K562 (cell line): ENCODE results near the gene BOLL.

Experiments
- CBX8 ChIP-seq: fragments of 200-600 bp; sonication (generic); IDR thresholded peaks from 2 replicates; pipeline ENCODE4 v1.6.1; 2012; ENCODE audit warnings: borderline replicate concordance, mixed run types, low read depth, mild to moderate bottlenecking, moderate library complexity, mixed read lengths, low read length, control low read depth, inconsistent platforms; ENCODE audit not compliant: poor library complexity, severe bottlenecking; ENCODE audit errors: extremely low read depth
- DDX20 ChIP-seq: fragments of 450-650 bp; IDR thresholded peaks from 2 replicates; pipeline ENCODE4 v1.6.1; 2016; ENCODE audit warnings: missing genetic modification characterization, low read depth, mild to moderate bottlenecking, missing compliant biosample characterization, moderate library complexity
- FOXM1 ChIP-seq, 2 experiments: fragments of 450-650 bp in 1 of 2; sonication (generic) in 1 of 2; formaldehyde crosslinking in 1 of 2; IDR thresholded peaks; 2 replicates each; pipeline versions ENCODE4 v1.6.1 to v1.9.0; 2017 to 2022; ENCODE audit warnings: low read depth in 2 of 2, mild to moderate bottlenecking in 2 of 2, missing genetic modification reagents in 1 of 2, moderate library complexity in 1 of 2
- ILF3 ChIP-seq: fragments of 450-650 bp; IDR thresholded peaks from 2 replicates; pipeline ENCODE4 v1.6.1; 2018; ENCODE audit warnings: antibody characterized with exemption, mild to moderate bottlenecking, moderate library complexity, borderline replicate concordance
- NBN ChIP-seq: fragments of 450-650 bp; IDR thresholded peaks from 2 replicates; pipeline ENCODE4 v1.6.1; 2016; ENCODE audit warnings: low read depth, mild to moderate bottlenecking
- NR2C2 ChIP-seq, 2 experiments: fragments of 200-800 bp in 1 of 2; sonication (Bioruptor generic) in 1 of 2; sonication (generic) in 1 of 2; formaldehyde crosslinking in 1 of 2; IDR thresholded peaks; 2 replicates each; pipeline versions ENCODE4 v1.6.1 to v1.8.0; 2016 to 2022; ENCODE audit warnings: mild to moderate bottlenecking in 1 of 2, missing compliant biosample characterization in 1 of 2, missing genetic modification characterization in 1 of 2, missing genetic modification reagents in 1 of 2
- PTBP1 ChIP-seq: fragments of 200-400 bp; formaldehyde crosslinking; IDR thresholded peaks from 2 replicates; pipeline ENCODE4 v1.6.1; 2017; ENCODE audit warnings: low read depth, low read length
- RAD21 ChIP-seq, 2 experiments: fragments of 250-450 bp in 1 of 2; fragments of 450-650 bp in 1 of 2; sonication (Bioruptor Pico) in 1 of 2; formaldehyde crosslinking in 1 of 2; IDR thresholded peaks in 1 of 2; conservative IDR thresholded peaks in 1 of 2; 2 replicates each; pipeline versions ENCODE4 v1.4.0 to v1.8.0; 2020 to 2022; ENCODE audit warnings: mild to moderate bottlenecking in 2 of 2, moderate library complexity in 1 of 2
- U2AF2 ChIP-seq: fragments of 200-400 bp; formaldehyde crosslinking; optimal IDR thresholded peaks from 2 replicates; pipeline ENCODE3; 2017; ENCODE audit warnings: low read depth, mild to moderate bottlenecking, low read length
- ZNF507 ChIP-seq: conservative IDR thresholded peaks from 2 replicates; pipeline ENCODE4 v1.6.1; 2017; ENCODE audit warnings: missing genetic modification characterization, missing compliant biosample characterization
- TF ChIP-seq, protein P1 (sequence below): sonication (generic); formaldehyde crosslinking; IDR thresholded peaks from 2 replicates; pipeline ENCODE4 v1.8.0; 2022; ENCODE audit warnings: missing genetic modification reagents, mild to moderate bottlenecking, borderline replicate concordance

GRCh38 chr2:197740200-197740599 lies 44.9 kb downstream of the BOLL start:
- TF ChIP-seq FOXM1 (IDR thresholded peaks at IDR 0.05; ENCODE audit: low read depth) (no peak), FOXM1 (CRISPR knock-in tag; IDR thresholded peaks at IDR 0.05; ENCODE audit: low read depth) (no peak), ILF3 (no peak), ZNF507 (no peak), NR2C2 (CRISPR knock-in tag; IDR thresholded peaks at IDR 0.05) (no peak), NR2C2 (tag; IDR thresholded peaks at IDR 0.05) (no peak), RAD21 (CRISPR knock-in tag; conservative IDR thresholded peaks at IDR 0.05 in 1 of 2, IDR thresholded peaks at IDR 0.05 in 1 of 2) (no peak), CBX8 (no peak), NBN (no peak), U2AF2 (no peak), DDX20 (tag) (no peak), PTBP1 (no peak)
- TF ChIP-seq, protein P1, sequence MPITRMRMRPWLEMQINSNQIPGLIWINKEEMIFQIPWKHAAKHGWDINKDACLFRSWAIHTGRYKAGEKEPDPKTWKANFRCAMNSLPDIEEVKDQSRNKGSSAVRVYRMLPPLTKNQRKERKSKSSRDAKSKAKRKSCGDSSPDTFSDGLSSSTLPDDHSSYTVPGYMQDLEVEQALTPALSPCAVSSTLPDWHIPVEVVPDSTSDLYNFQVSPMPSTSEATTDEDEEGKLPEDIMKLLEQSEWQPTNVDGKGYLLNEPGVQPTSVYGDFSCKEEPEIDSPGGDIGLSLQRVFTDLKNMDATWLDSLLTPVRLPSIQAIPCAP (CRISPR knock-in tag) = no peak
